ENCODE measurements around the gene ACOT4. TPM values are rescaled to one million over a fixed set of nuclear protein-coding genes. Genes with fewer than 3 reads are reported as not detected.

The ACOT4 gene
- total and polyA plus RNA-seq, 2 of the 8 experiments (the other 6 are each of a cell fraction or from before 2014, with no cell fraction given): 0.80 to 1.1 TPM

GRCh38 chr14:73599499-73599898 lies 7.8 kb downstream of the ACOT4 start:
- H2BK15ac ChIP-seq (ENCODE audit: low read length): no peak overlapping the region

More at GRCh38 chr14:73599499-73599898, 7.8 kb downstream of the ACOT4 start:
- Histone ChIP-seq H3K9ac (replicated peaks in 1 of 4; ENCODE audit: extremely low read depth in 1 of 4, low read depth in 3 of 4, low read length in 3 of 4) (no peak overlapping the region), H3K79me2 (ENCODE audit: control insufficient read depth in 1 of 2, insufficient read depth in 2 of 2, low read length in 2 of 2) (no peaks in the 10 kb centered on the region), H2AK5ac (ENCODE audit: low read depth, low read length) (no peak overlapping the region), H3K23me2 (ENCODE audit: low read depth, low read length) (no peaks in the 10 kb centered on the region), H3K4me3 (ENCODE audit: extremely low read depth in 1 of 4, insufficient read depth in 2 of 4, low read depth in 3 of 4, low read length in 4 of 4) (no peak overlapping the region), H3K56ac (replicated peaks; ENCODE audit: insufficient read length, low read depth, low read length) (no peak overlapping the region), H3K23ac (ENCODE audit: insufficient read length) (no peak overlapping the region), H4K91ac (replicated peaks; ENCODE audit: insufficient read length, low read length) (no peak overlapping the region), H3K4ac (replicated peaks; ENCODE audit: insufficient read length, low read depth, low read length) (no peak overlapping the region), H3K79me1 (ENCODE audit: low read depth, low read length) (no peaks in the 10 kb centered on the region), H3K4me2 (ENCODE audit: insufficient read depth in 1 of 2, low read depth in 2 of 2, low read length in 2 of 2) (no peak overlapping the region), H2BK120ac (replicated peaks; ENCODE audit: low read depth, low read length) (no peak overlapping the region), H2BK5ac (ENCODE audit: low read depth, low read length) (no peak overlapping the region), H2AFZ (ENCODE audit: low read length) (no peak overlapping the region), H3K36me3 (ENCODE audit: control insufficient read depth in 2 of 4, insufficient read depth in 4 of 4, low read length in 3 of 4) (no peaks in the 10 kb centered on the region), H3K18ac (ENCODE audit: extremely low read depth, low read length) (no peak overlapping the region), H3K27me3 (replicated peaks in 1 of 4; ENCODE audit: control insufficient read depth in 3 of 4, extremely low read depth in 1 of 4, insufficient read depth in 3 of 4, low read length in 3 of 4) (no peaks in the 10 kb centered on the region), H3K9me3 (ENCODE audit: insufficient read depth in 2 of 2, low read depth in 1 of 2, low read length in 1 of 2) (no peaks in the 10 kb centered on the region), H4K20me1 (replicated peaks in 1 of 2; ENCODE audit: control insufficient read depth in 1 of 2, insufficient read depth in 2 of 2, low read length in 2 of 2) (no peaks in the 10 kb centered on the region), H3K27ac (ENCODE audit: low read depth, low read length) (no peak overlapping the region), H2BK12ac (ENCODE audit: low read depth, low read length) (no peak overlapping the region), H3K14ac (ENCODE audit: insufficient read length) (no peak overlapping the region), H4K5ac (ENCODE audit: insufficient read length, low read depth, low read length) (no peak overlapping the region), H2BK20ac (ENCODE audit: low read length) (no peak overlapping the region), H4K8ac (ENCODE audit: extremely low read depth, insufficient read depth, low read length) (no peak overlapping the region), H3K4me1 (replicated peaks in 1 of 4; ENCODE audit: control insufficient read depth in 3 of 4, insufficient read depth in 4 of 4, low read length in 3 of 4) (no peaks in the 10 kb centered on the region)
- ChIA-PET CTCF (ENCODE audit: partially characterized antibody) (interaction anchor here (1.0 kb wide), 2 partner anchors 91 to 205 kb away, joined by 3 read pairs; no protein-coding TSS in a partner anchor), POLR2A (ENCODE audit: partially characterized antibody) (interaction anchor here (1.1 kb wide), 1 partner anchor 8 kb away, joined by 5 read pairs; the partner anchor contains the start of gene ACOT4)
- no peak for DNase-seq (ENCODE audit: low read depth in 1 of 2, low spot score in 2 of 2)
- no peak for TF ChIP-seq TBP (IDR thresholded peaks at IDR 0.05; ENCODE audit: low read depth, low read length)
- no peak for TF ChIP-seq GABPA (IDR thresholded peaks at IDR 0.05; ENCODE audit: borderline replicate concordance, insufficient read depth, low read length)
- TF ChIP-seq SIRT6 (IDR thresholded peaks at IDR 0.05; ENCODE audit: low read length): no peak
- TF ChIP-seq TAF1 (IDR thresholded peaks at IDR 0.05; ENCODE audit: low read depth, low read length): no peak
- TF ChIP-seq SP2 (IDR thresholded peaks at IDR 0.05; ENCODE audit: low read length): no peak
- TF ChIP-seq ATF2 (IDR thresholded peaks at IDR 0.05; ENCODE audit: low read length): no peak
- no peak for TF ChIP-seq BACH1 (IDR thresholded peaks at IDR 0.05; ENCODE audit: low read length)
- TF ChIP-seq POU5F1 (IDR thresholded peaks at IDR 0.05; ENCODE audit: low read depth, low read length): no peak
- no peak for TF ChIP-seq CREB1 (IDR thresholded peaks at IDR 0.05)
- FAIRE-seq: no peak

Measured in H1 (cell line).